GM23338 (cell line): ENCODE data around the gene ART3. TPM values are rescaled to one million over a fixed set of nuclear protein-coding genes. Genes with fewer than 3 reads are reported as not detected.

Experiments used
- CTCF ChIP-seq, 2 experiments: fragments of 200-600 bp in 1 of 2; sonication (generic) in 1 of 2; conservative IDR thresholded peaks; 2 replicates each; pipeline versions ENCODE4 v1.5.1 to v1.6.1; 2016 to 2017; ENCODE audit warnings: antibody characterized with exemption in 2 of 2, low read depth in 2 of 2, mild to moderate bottlenecking in 2 of 2, moderate library complexity in 1 of 2
- EZH2 ChIP-seq: fragments of 200-600 bp; sonication (generic); IDR thresholded peaks from one replicate; pipeline ENCODE4 v1.8.0; 2017; ENCODE audit warnings: antibody characterized with exemption, mild to moderate bottlenecking, low read depth; ENCODE audit not compliant: unreplicated experiment
- EZH2phosphoT487 ChIP-seq: fragments of 200-600 bp; sonication (generic); IDR thresholded peaks from one replicate; pipeline ENCODE4 v1.8.1; 2018; ENCODE audit warnings: antibody characterized with exemption; ENCODE audit not compliant: unreplicated experiment
- NANOG ChIP-seq: IDR thresholded peaks from 2 replicates; pipeline ENCODE4 v1.6.1; 2016; ENCODE audit warnings: antibody characterized with exemption, borderline replicate concordance
- POLR2AphosphoS5 ChIP-seq: IDR thresholded peaks from 2 replicates; pipeline ENCODE4 v1.6.1; 2016; ENCODE audit warnings: antibody characterized with exemption, low read depth
- STAT1 ChIP-seq: IDR thresholded peaks from one replicate; pipeline ENCODE4 v1.6.1; 2016; ENCODE audit warnings: antibody characterized with exemption; ENCODE audit not compliant: unreplicated experiment
- ZNF462 ChIP-seq: fragments of 250-450 bp; sonication (Bioruptor Pico); IDR thresholded peaks from 2 replicates; pipeline ENCODE4 v1.5.0; 2020; ENCODE audit warnings: mild to moderate bottlenecking, moderate library complexity
- polyA plus RNA-seq: library from polyadenylated mRNA; unstranded; fragments of >200 nt; fragmentation: Nextera tagmentation; extraction: Ambion mirVana; gene quantifications from 2 replicates; pipeline ENCODE4 v1.2.1, GENCODE V29; 2016
- total RNA-seq: library from RNA; depleted of rRNA; stranded (reverse); fragments of >200 nt; shearing (Covaris generic); gene quantifications from 2 replicates; pipeline ENCODE4 v1.2.3, GENCODE V29; 2014
- TF ChIP-seq, protein P1 (sequence below): IDR thresholded peaks from 2 replicates; pipeline ENCODE4 v1.6.1; 2016; ENCODE audit warnings: antibody characterized with exemption
- TF ChIP-seq, protein P2 (sequence below): IDR thresholded peaks from one replicate; pipeline ENCODE4 v1.6.1; 2018; ENCODE audit warnings: antibody characterized with exemption; ENCODE audit not compliant: unreplicated experiment

Gene ART3
- total and polyA plus RNA-seq, 2 experiments from 2014 or later = 0.87 to 1.7 TPM

- TF ChIP-seq ZNF462 (CRISPR knock-in tag) (no peak), EZH2phosphoT487 (no peak), EZH2 (no peak), STAT1 (no peak), CTCF (conservative IDR thresholded peaks at IDR 0.05; ENCODE audit: low read depth in 2 of 2) (no peak), POLR2AphosphoS5 (no peak), NANOG (no peak)
- TF ChIP-seq, protein P1, sequence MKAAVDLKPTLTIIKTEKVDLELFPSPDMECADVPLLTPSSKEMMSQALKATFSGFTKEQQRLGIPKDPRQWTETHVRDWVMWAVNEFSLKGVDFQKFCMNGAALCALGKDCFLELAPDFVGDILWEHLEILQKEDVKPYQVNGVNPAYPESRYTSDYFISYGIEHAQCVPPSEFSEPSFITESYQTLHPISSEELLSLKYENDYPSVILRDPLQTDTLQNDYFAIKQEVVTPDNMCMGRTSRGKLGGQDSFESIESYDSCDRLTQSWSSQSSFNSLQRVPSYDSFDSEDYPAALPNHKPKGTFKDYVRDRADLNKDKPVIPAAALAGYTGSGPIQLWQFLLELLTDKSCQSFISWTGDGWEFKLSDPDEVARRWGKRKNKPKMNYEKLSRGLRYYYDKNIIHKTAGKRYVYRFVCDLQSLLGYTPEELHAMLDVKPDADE = no peak
- TF ChIP-seq, protein P2, sequence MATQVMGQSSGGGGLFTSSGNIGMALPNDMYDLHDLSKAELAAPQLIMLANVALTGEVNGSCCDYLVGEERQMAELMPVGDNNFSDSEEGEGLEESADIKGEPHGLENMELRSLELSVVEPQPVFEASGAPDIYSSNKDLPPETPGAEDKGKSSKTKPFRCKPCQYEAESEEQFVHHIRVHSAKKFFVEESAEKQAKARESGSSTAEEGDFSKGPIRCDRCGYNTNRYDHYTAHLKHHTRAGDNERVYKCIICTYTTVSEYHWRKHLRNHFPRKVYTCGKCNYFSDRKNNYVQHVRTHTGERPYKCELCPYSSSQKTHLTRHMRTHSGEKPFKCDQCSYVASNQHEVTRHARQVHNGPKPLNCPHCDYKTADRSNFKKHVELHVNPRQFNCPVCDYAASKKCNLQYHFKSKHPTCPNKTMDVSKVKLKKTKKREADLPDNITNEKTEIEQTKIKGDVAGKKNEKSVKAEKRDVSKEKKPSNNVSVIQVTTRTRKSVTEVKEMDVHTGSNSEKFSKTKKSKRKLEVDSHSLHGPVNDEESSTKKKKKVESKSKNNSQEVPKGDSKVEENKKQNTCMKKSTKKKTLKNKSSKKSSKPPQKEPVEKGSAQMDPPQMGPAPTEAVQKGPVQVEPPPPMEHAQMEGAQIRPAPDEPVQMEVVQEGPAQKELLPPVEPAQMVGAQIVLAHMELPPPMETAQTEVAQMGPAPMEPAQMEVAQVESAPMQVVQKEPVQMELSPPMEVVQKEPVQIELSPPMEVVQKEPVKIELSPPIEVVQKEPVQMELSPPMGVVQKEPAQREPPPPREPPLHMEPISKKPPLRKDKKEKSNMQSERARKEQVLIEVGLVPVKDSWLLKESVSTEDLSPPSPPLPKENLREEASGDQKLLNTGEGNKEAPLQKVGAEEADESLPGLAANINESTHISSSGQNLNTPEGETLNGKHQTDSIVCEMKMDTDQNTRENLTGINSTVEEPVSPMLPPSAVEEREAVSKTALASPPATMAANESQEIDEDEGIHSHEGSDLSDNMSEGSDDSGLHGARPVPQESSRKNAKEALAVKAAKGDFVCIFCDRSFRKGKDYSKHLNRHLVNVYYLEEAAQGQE = no peak
These were observed 13.1 kb upstream of the ART3 start (continued) for GRCh38 chr4:76061421-76061820.
